ENCODE results near the gene EFNA3.

The EFNA3 gene

DNA sequence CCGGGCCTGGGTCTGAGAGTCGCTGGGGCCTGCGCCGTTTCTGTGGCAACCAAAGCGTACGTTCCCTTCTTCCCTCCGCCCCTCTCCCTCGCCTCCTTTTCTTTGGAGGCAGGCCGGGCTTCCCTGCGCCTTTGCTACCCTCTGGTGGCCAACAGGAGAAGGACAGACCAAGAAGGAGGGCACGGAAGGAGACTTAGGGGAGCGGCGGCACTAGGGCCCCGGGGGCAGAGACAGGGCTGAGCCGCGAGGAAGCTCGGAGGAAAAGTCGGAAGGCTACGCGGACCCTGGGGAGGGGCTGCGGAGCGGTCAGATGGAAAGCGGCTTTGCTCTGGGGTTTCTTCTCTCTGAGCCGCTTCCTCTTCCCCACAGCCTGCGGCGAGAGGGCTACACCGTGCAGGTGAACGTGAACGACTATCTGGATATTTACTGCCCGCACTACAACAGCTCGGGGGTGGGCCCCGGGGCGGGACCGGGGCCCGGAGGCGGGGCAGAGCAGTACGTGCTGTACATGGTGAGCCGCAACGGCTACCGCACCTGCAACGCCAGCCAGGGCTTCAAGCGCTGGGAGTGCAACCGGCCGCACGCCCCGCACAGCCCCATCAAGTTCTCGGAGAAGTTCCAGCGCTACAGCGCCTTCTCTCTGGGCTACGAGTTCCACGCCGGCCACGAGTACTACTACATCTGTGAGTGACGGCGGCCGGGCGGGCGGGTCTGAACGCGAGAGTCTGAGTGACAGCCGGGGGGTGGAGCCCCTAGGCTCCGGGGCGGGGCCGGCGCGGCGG lies 6.3 kb downstream of the EFNA3 start (continued):
- TF ChIP-seq, protein P1, sequence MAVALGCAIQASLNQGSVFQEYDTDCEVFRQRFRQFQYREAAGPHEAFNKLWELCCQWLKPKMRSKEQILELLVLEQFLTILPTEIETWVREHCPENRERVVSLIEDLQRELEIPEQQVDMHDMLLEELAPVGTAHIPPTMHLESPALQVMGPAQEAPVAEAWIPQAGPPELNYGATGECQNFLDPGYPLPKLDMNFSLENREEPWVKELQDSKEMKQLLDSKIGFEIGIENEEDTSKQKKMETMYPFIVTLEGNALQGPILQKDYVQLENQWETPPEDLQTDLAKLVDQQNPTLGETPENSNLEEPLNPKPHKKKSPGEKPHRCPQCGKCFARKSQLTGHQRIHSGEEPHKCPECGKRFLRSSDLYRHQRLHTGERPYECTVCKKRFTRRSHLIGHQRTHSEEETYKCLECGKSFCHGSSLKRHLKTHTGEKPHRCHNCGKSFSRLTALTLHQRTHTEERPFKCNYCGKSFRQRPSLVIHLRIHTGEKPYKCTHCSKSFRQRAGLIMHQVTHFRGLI (tag by site-specific recombination; IDR thresholded peaks at IDR 0.05) = peak; percentile 19; the same call in 1 of the 2 replicates
- TF ChIP-seq ZNF600 (tag by site-specific recombination; IDR thresholded peaks at IDR 0.05) (peak; percentile 96), SETDB1 (IDR thresholded peaks at IDR 0.05; ENCODE audit: insufficient read length, low read length) (no peak), KLF7 (tag by site-specific recombination; IDR thresholded peaks at IDR 0.05; ENCODE audit: borderline replicate concordance) (peak; percentile 78; the same call in 1 of the 2 replicates), ZNF529 (tag by site-specific recombination; IDR thresholded peaks at IDR 0.05; ENCODE audit: insufficient replicate concordance) (no peak), KLF1 (tag by site-specific recombination; IDR thresholded peaks at IDR 0.05) (no peak; the same call in none of the 2 replicates), ZNF426 (tag by site-specific recombination; IDR thresholded peaks at IDR 0.05) (no peak), ZNF169 (tag by site-specific recombination; IDR thresholded peaks at IDR 0.05) (no peak), BCL11A (tag by site-specific recombination; IDR thresholded peaks at IDR 0.05; ENCODE audit: low read depth) (no peak), GLI2 (tag by site-specific recombination; IDR thresholded peaks at IDR 0.05; ENCODE audit: borderline replicate concordance, low read depth) (no peak), GLIS1 (tag by site-specific recombination; IDR thresholded peaks at IDR 0.05) (no peak; the same call in 1 of the 2 replicates), ZNF184 (tag by site-specific recombination; IDR thresholded peaks at IDR 0.05) (peak; percentile 60; the same call in 1 of the 2 replicates), ZNF785 (tag by site-specific recombination; IDR thresholded peaks at IDR 0.05) (no peak), SCRT2 (tag by site-specific recombination; IDR thresholded peaks at IDR 0.05) (no peak), ZNF221 (tag by site-specific recombination; IDR thresholded peaks at IDR 0.05; ENCODE audit: borderline replicate concordance) (no peak), ZNF792 (tag by site-specific recombination; IDR thresholded peaks at IDR 0.05) (no peak), ZNF510 (tag by site-specific recombination; IDR thresholded peaks at IDR 0.05; ENCODE audit: insufficient replicate concordance) (no peak)
- TF ChIP-seq, protein P2, sequence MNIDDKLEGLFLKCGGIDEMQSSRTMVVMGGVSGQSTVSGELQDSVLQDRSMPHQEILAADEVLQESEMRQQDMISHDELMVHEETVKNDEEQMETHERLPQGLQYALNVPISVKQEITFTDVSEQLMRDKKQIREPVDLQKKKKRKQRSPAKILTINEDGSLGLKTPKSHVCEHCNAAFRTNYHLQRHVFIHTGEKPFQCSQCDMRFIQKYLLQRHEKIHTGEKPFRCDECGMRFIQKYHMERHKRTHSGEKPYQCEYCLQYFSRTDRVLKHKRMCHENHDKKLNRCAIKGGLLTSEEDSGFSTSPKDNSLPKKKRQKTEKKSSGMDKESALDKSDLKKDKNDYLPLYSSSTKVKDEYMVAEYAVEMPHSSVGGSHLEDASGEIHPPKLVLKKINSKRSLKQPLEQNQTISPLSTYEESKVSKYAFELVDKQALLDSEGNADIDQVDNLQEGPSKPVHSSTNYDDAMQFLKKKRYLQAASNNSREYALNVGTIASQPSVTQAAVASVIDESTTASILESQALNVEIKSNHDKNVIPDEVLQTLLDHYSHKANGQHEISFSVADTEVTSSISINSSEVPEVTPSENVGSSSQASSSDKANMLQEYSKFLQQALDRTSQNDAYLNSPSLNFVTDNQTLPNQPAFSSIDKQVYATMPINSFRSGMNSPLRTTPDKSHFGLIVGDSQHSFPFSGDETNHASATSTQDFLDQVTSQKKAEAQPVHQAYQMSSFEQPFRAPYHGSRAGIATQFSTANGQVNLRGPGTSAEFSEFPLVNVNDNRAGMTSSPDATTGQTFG (tag by site-specific recombination; IDR thresholded peaks at IDR 0.05; ENCODE audit: borderline replicate concordance) = no peak
- TF ChIP-seq, protein P3, sequence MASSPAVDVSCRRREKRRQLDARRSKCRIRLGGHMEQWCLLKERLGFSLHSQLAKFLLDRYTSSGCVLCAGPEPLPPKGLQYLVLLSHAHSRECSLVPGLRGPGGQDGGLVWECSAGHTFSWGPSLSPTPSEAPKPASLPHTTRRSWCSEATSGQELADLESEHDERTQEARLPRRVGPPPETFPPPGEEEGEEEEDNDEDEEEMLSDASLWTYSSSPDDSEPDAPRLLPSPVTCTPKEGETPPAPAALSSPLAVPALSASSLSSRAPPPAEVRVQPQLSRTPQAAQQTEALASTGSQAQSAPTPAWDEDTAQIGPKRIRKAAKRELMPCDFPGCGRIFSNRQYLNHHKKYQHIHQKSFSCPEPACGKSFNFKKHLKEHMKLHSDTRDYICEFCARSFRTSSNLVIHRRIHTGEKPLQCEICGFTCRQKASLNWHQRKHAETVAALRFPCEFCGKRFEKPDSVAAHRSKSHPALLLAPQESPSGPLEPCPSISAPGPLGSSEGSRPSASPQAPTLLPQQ (tag by site-specific recombination; IDR thresholded peaks at IDR 0.05) = peak; percentile 91
- TF ChIP-seq, protein P4, sequence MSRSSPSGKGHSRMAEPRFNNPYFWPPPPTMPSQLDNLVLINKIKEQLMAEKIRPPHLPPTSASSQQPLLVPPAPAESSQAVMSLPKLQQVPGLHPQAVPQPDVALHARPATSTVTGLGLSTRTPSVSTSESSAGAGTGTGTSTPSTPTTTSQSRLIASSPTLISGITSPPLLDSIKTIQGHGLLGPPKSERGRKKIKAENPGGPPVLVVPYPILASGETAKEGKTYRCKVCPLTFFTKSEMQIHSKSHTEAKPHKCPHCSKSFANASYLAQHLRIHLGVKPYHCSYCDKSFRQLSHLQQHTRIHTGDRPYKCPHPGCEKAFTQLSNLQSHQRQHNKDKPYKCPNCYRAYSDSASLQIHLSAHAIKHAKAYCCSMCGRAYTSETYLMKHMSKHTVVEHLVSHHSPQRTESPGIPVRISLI (tag by site-specific recombination; IDR thresholded peaks at IDR 0.05) = no peak
- TF ChIP-seq, protein P5, sequence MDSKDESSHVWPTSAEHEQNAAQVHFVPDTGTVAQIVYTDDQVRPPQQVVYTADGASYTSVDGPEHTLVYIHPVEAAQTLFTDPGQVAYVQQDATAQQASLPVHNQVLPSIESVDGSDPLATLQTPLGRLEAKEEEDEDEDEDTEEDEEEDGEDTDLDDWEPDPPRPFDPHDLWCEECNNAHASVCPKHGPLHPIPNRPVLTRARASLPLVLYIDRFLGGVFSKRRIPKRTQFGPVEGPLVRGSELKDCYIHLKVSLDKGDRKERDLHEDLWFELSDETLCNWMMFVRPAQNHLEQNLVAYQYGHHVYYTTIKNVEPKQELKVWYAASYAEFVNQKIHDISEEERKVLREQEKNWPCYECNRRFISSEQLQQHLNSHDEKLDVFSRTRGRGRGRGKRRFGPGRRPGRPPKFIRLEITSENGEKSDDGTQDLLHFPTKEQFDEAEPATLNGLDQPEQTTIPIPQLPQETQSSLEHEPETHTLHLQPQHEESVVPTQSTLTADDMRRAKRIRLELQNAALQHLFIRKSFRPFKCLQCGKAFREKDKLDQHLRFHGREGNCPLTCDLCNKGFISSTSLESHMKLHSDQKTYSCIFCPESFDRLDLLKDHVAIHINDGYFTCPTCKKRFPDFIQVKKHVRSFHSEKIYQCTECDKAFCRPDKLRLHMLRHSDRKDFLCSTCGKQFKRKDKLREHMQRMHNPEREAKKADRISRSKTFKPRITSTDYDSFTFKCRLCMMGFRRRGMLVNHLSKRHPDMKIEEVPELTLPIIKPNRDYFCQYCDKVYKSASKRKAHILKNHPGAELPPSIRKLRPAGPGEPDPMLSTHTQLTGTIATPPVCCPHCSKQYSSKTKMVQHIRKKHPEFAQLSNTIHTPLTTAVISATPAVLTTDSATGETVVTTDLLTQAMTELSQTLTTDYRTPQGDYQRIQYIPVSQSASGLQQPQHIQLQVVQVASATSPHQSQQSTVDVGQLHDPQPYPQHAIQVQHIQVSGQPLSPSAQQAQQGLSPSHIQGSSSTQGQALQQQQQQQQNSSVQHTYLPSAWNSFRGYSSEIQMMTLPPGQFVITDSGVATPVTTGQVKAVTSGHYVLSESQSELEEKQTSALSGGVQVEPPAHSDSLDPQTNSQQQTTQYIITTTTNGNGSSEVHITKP (tag by site-specific recombination; IDR thresholded peaks at IDR 0.05) = peak; percentile 80
- TF ChIP-seq, protein P6, sequence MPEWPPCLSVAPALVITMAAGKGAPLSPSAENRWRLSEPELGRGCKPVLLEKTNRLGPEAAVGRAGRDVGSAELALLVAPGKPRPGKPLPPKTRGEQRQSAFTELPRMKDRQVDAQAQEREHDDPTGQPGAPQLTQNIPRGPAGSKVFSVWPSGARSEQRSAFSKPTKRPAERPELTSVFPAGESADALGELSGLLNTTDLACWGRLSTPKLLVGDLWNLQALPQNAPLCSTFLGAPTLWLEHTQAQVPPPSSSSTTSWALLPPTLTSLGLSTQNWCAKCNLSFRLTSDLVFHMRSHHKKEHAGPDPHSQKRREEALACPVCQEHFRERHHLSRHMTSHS (tag by site-specific recombination; IDR thresholded peaks at IDR 0.05) = no peak
- TF ChIP-seq, protein P7, sequence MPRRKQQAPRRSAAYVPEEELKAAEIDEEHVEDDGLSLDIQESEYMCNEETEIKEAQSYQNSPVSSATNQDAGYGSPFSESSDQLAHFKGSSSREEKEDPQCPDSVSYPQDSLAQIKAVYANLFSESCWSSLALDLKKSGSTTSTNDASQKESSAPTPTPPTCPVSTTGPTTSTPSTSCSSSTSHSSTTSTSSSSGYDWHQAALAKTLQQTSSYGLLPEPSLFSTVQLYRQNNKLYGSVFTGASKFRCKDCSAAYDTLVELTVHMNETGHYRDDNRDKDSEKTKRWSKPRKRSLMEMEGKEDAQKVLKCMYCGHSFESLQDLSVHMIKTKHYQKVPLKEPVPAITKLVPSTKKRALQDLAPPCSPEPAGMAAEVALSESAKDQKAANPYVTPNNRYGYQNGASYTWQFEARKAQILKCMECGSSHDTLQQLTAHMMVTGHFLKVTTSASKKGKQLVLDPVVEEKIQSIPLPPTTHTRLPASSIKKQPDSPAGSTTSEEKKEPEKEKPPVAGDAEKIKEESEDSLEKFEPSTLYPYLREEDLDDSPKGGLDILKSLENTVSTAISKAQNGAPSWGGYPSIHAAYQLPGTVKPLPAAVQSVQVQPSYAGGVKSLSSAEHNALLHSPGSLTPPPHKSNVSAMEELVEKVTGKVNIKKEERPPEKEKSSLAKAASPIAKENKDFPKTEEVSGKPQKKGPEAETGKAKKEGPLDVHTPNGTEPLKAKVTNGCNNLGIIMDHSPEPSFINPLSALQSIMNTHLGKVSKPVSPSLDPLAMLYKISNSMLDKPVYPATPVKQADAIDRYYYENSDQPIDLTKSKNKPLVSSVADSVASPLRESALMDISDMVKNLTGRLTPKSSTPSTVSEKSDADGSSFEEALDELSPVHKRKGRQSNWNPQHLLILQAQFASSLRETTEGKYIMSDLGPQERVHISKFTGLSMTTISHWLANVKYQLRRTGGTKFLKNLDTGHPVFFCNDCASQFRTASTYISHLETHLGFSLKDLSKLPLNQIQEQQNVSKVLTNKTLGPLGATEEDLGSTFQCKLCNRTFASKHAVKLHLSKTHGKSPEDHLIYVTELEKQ (tag by site-specific recombination; IDR thresholded peaks at IDR 0.05; ENCODE audit: borderline replicate concordance) = peak; percentile 36; the same call in 1 of the 2 replicates

All from HEK293 (cell line).